ENCODE results near the gene SMG7. TPM values are rescaled to one million over a fixed set of nuclear protein-coding genes. Genes with fewer than 3 reads are reported as not detected.

SMG7 gene
- total RNA-seq, 1 donor: 36.7 TPM

- no peak overlapping the region for H3K4me3 ChIP-seq (ENCODE audit: low read depth, low read length)
- peak; percentile 74 for DNase-seq (ENCODE audit: low read depth)
- TF ChIP-seq CTCF (IDR thresholded peaks at IDR 0.05; ENCODE audit: insufficient read depth, low read depth, low read length): peak; percentile 84
Measured at GRCh38 chr1:183543619-183544204, 71.4 kb downstream of the SMG7 start.

DNA sequence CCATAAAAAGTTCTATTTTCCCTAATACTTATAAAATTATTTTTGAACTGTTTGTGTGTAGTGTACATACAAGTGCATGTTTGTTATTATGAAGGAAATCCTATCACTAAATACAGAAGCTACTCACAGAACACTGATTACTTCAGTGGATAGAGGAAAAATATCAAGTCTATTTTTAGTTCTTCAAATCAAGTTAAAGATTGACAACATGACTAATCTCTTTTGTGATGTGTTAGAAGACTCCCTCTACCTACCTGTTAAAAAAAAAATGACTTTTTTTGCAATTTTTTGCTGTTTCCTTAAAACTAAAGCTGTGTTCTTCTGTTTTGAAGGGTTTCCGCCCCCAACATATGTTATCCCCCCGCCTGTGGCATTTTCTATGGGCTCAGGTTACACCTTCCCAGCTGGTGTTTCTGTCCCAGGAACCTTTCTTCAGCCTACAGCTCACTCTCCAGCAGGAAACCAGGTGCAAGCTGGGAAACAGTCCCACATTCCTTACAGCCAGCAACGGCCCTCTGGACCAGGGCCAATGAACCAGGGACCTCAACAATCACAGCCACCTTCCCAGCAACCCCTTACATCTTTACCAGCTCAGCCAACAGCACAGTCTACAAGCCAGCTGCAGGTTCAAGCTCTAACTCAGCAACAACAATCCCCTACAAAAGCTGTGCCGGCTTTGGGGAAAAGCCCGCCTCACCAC lies 72.4 kb downstream of the SMG7 start:
- DNase-seq (ENCODE audit: low read depth): no peak
- H3K4me3 ChIP-seq (ENCODE audit: low read depth, low read length): no peak overlapping the region
- TF ChIP-seq CTCF (IDR thresholded peaks at IDR 0.05; ENCODE audit: insufficient read depth, low read depth, low read length): no peak

GRCh38 chr1:183546427-183546826 lies 74.1 kb downstream of the SMG7 start:
- peak; percentile 11 for DNase-seq (ENCODE audit: low read depth)
- TF ChIP-seq CTCF (IDR thresholded peaks at IDR 0.05; ENCODE audit: insufficient read depth, low read depth, low read length): no peak
- no peak overlapping the region for H3K4me3 ChIP-seq (ENCODE audit: low read depth, low read length)

- no peak for DNase-seq (ENCODE audit: low read depth)
- no peak for TF ChIP-seq CTCF (IDR thresholded peaks at IDR 0.05; ENCODE audit: insufficient read depth, low read depth, low read length)
- no peak overlapping the region for H3K4me3 ChIP-seq (ENCODE audit: low read depth, low read length)
Measured at GRCh38 chr1:183548116-183548515, 75.8 kb downstream of the SMG7 start.

DNA sequence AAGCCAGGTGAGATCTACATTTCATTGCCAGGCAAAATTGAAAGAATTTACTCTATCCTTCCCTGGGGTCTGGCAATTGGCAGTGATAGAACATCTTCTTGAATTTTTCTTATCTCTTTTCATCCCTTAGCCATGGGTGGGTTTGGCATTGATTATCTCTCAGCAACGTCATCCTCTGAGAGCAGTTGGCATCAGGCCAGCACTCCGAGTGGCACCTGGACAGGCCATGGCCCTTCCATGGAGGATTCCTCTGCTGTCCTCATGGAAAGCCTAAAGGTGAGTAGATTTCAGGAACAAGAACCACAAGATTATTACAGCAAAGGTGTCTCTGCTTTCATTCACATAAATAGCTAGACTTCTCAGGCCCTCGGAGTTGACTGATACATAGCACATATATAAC lies 78.6 kb downstream of the SMG7 start:
- DNase-seq (ENCODE audit: low read depth): no peak
- no peak for TF ChIP-seq CTCF (IDR thresholded peaks at IDR 0.05; ENCODE audit: insufficient read depth, low read depth, low read length)

DNA sequence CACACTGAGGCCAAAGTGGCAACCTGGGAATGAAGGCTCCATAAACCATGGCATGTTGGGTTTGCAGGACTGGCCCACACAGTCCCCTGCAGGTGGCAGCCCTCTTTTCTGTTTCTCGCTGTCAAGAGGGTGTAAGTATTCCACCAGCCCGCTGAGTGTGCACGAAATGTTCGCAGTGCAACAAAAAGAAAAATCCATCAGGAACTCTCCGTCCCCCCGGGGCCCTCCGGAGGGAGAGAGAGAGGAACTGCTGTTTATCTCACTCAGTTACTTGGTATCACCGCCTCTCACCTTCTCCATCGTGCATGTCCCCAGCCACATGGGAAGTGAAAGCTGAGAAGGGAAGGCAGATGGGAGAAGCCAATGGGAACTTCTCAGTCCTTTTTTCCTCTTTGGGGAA lies 79.6 kb downstream of the SMG7 start:
- no peak for DNase-seq (ENCODE audit: low read depth)
- TF ChIP-seq CTCF (IDR thresholded peaks at IDR 0.05; ENCODE audit: insufficient read depth, low read depth, low read length): no peak
- no peak overlapping the region for H3K4me3 ChIP-seq (ENCODE audit: low read depth, low read length)

More for the DNA sequence above, 78.6 kb downstream of the SMG7 start:
- no peak overlapping the region for H3K4me3 ChIP-seq (ENCODE audit: low read depth, low read length)
